Measurements from ENCODE around the gene ZFHX3.

Gene ZFHX3

GRCh38 chr16:72926177-72927070, 121.5 kb downstream of the ZFHX3 start:
- no peak overlapping the region for H3K27ac ChIP-seq
- no peaks in the 10 kb centered on the region for H3K9me3 ChIP-seq (ENCODE audit: low read depth, low read length)
- no peaks in the 10 kb centered on the region for H3K36me3 ChIP-seq (ENCODE audit: insufficient read depth, low read length)
- TF ChIP-seq POLR2AphosphoS5 (IDR thresholded peaks at IDR 0.05; ENCODE audit: borderline replicate concordance, low read depth, low read length) (no peak), FOXP2 (optimal IDR thresholded peaks at IDR 0.05; ENCODE audit: control extremely low read depth, extremely low read length, insufficient read depth) (no peak), EZH2 (IDR thresholded peaks at IDR 0.05) (no peak)
- no peak overlapping the region for H3K9ac ChIP-seq (ENCODE audit: insufficient read length)
- H3K4me3 ChIP-seq, result no peak overlapping the region
- DNase-seq (ENCODE audit: low read depth, low spot score), result no peak

- Histone ChIP-seq H3K36me3 (ENCODE audit: insufficient read depth, low read length) (no peaks in the 10 kb centered on the region), H3K9ac (ENCODE audit: insufficient read length) (no peak overlapping the region), H3K4me3 (no peak overlapping the region), H3K27ac (no peak overlapping the region), H3K9me3 (ENCODE audit: low read depth, low read length) (no peaks in the 10 kb centered on the region)
- DNase-seq (ENCODE audit: low read depth, low spot score), result no peak
- TF ChIP-seq POLR2AphosphoS5 (IDR thresholded peaks at IDR 0.05; ENCODE audit: borderline replicate concordance, low read depth, low read length) (no peak), FOXP2 (optimal IDR thresholded peaks at IDR 0.05; ENCODE audit: control extremely low read depth, extremely low read length, insufficient read depth) (no peak), EZH2 (IDR thresholded peaks at IDR 0.05) (no peak)
These were observed 122.3 kb downstream of the ZFHX3 start for GRCh38 chr16:72925631-72925979.

DNA sequence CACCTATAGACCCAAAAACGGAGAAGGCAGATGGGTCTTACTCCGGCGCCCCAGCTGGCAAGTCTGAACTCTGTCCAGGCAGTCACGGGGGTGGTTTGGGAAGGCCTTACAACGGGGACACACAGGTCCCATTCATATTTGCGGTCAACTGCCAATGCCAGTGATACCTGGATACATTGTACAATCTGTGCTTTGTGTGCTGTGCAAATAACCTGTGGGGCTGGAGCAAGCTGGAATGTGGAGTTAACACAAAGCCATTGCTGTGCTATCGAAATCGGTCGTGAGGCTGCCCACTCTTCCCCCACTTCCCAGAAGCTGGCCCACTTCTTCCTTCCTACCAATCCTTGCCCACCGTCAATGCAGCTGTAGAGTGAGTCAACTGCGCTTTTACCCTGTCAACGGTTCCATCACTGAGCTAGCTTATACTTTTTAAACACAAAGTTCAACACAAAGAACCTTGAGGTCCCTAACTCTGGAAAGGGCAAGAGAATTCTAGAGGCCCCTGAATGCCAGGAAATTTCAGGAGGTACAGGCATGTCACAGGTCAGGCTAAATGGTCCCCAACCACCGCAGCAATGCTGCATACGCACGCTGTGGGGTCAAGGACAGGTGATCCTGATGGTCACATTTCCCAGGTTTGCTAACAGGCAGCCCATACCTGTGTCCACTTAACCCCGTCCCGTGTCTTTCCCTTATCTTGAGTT, 122.8 kb downstream of the ZFHX3 start:
- H3K27ac ChIP-seq, result no peak overlapping the region
- no peak for DNase-seq (ENCODE audit: low read depth, low spot score)
- H3K36me3 ChIP-seq (ENCODE audit: insufficient read depth, low read length), result no peaks in the 10 kb centered on the region
- H3K9me3 ChIP-seq (ENCODE audit: low read depth, low read length), result no peaks in the 10 kb centered on the region
- no peak overlapping the region for H3K4me3 ChIP-seq
- TF ChIP-seq FOXP2 (optimal IDR thresholded peaks at IDR 0.05; ENCODE audit: control extremely low read depth, extremely low read length, insufficient read depth) (no peak), EZH2 (IDR thresholded peaks at IDR 0.05) (no peak), POLR2AphosphoS5 (IDR thresholded peaks at IDR 0.05; ENCODE audit: borderline replicate concordance, low read depth, low read length) (no peak)
- no peak overlapping the region for H3K9ac ChIP-seq (ENCODE audit: insufficient read length)

DNA sequence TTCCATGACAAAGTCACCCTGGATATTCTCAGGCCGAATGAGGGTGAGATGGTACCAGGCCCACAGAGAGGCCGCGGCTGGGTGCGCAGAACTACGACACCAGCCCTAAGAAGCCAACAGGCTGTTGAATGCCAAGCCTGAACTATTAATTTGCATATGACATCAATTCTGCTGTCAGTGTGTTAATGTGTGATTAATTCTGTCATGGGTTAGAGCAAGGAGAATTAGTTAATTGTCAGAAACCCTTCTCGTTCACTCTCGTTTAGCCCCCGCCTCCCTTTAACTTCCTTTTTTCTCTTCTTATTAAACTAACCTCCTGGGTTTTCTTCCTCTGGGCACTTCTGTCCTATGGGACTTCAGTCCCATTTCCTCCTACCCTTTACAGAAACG, 123.4 kb downstream of the ZFHX3 start:
- TF ChIP-seq POLR2AphosphoS5 (IDR thresholded peaks at IDR 0.05; ENCODE audit: borderline replicate concordance, low read depth, low read length) (no peak), EZH2 (IDR thresholded peaks at IDR 0.05) (no peak), FOXP2 (optimal IDR thresholded peaks at IDR 0.05; ENCODE audit: control extremely low read depth, extremely low read length, insufficient read depth) (no peak)
- no peak overlapping the region for H3K9ac ChIP-seq (ENCODE audit: insufficient read length)
- H3K9me3 ChIP-seq (ENCODE audit: low read depth, low read length), result no peaks in the 10 kb centered on the region
- no peaks in the 10 kb centered on the region for H3K36me3 ChIP-seq (ENCODE audit: insufficient read depth, low read length)
- no peak overlapping the region for H3K4me3 ChIP-seq
- no peak for DNase-seq (ENCODE audit: low read depth, low spot score)
- no peak overlapping the region for H3K27ac ChIP-seq

- no peak overlapping the region for H3K27ac ChIP-seq
- TF ChIP-seq POLR2AphosphoS5 (IDR thresholded peaks at IDR 0.05; ENCODE audit: borderline replicate concordance, low read depth, low read length) (no peak), FOXP2 (optimal IDR thresholded peaks at IDR 0.05; ENCODE audit: control extremely low read depth, extremely low read length, insufficient read depth) (no peak), EZH2 (IDR thresholded peaks at IDR 0.05) (no peak)
- DNase-seq (ENCODE audit: low read depth, low spot score), result no peak
- no peaks in the 10 kb centered on the region for H3K9me3 ChIP-seq (ENCODE audit: low read depth, low read length)
- no peaks in the 10 kb centered on the region for H3K36me3 ChIP-seq (ENCODE audit: insufficient read depth, low read length)
- H3K9ac ChIP-seq (ENCODE audit: insufficient read length), result no peak overlapping the region
- H3K4me3 ChIP-seq, result no peak overlapping the region
These were observed 124.2 kb downstream of the ZFHX3 start for GRCh38 chr16:72923757-72924156.

- Histone ChIP-seq H3K9ac (ENCODE audit: insufficient read length) (no peak overlapping the region), H3K36me3 (ENCODE audit: insufficient read depth, low read length) (no peaks in the 10 kb centered on the region), H3K4me3 (no peak overlapping the region), H3K27ac (no peak overlapping the region), H3K9me3 (ENCODE audit: low read depth, low read length) (no peaks in the 10 kb centered on the region)
- TF ChIP-seq POLR2AphosphoS5 (IDR thresholded peaks at IDR 0.05; ENCODE audit: borderline replicate concordance, low read depth, low read length), result no peak
- TF ChIP-seq FOXP2 (optimal IDR thresholded peaks at IDR 0.05; ENCODE audit: control extremely low read depth, extremely low read length, insufficient read depth), result no peak
- DNase-seq (ENCODE audit: low read depth, low spot score), result no peak
These were observed 125.2 kb downstream of the ZFHX3 start for GRCh38 chr16:72922714-72923113.

- Histone ChIP-seq H3K36me3 (ENCODE audit: insufficient read depth, low read length) (no peaks in the 10 kb centered on the region), H3K9ac (ENCODE audit: insufficient read length) (no peak overlapping the region), H3K9me3 (ENCODE audit: low read depth, low read length) (no peaks in the 10 kb centered on the region), H3K27ac (no peak overlapping the region), H3K4me3 (no peak overlapping the region)
- no peak for DNase-seq (ENCODE audit: low read depth, low spot score)
- no peak for TF ChIP-seq POLR2AphosphoS5 (IDR thresholded peaks at IDR 0.05; ENCODE audit: borderline replicate concordance, low read depth, low read length)
- no peak for TF ChIP-seq FOXP2 (optimal IDR thresholded peaks at IDR 0.05; ENCODE audit: control extremely low read depth, extremely low read length, insufficient read depth)
- TF ChIP-seq EZH2 (IDR thresholded peaks at IDR 0.05), result no peak
These were observed 126.3 kb downstream of the ZFHX3 start for GRCh38 chr16:72921620-72922019.

DNA sequence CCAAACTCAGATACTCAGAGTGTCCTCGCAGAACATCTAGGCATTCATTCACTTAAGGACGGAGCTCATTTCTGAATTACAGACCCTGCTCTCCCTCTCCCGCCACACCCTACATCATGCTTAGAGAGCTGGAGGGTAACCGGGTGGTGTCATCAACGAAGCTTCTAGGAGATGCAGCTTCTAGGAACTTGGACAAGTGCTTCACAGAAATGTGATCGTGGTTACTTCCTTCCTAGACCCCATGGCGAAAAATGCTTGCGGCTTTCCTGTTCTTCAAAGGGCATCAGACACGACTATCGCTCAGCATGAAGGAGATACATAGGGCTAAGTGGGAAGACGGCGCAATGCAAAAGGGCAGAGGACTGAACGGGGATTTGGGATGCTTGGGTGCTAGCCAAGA, 126.8 kb downstream of the ZFHX3 start:
- TF ChIP-seq FOXP2 (optimal IDR thresholded peaks at IDR 0.05; ENCODE audit: control extremely low read depth, extremely low read length, insufficient read depth) (no peak), POLR2AphosphoS5 (IDR thresholded peaks at IDR 0.05; ENCODE audit: borderline replicate concordance, low read depth, low read length) (no peak), EZH2 (IDR thresholded peaks at IDR 0.05) (no peak)

More for the DNA sequence above, 126.8 kb downstream of the ZFHX3 start:
- Histone ChIP-seq H3K9me3 (ENCODE audit: low read depth, low read length) (no peaks in the 10 kb centered on the region), H3K27ac (no peak overlapping the region), H3K9ac (ENCODE audit: insufficient read length) (no peak overlapping the region), H3K4me3 (no peak overlapping the region), H3K36me3 (ENCODE audit: insufficient read depth, low read length) (no peaks in the 10 kb centered on the region)
- DNase-seq (ENCODE audit: low read depth, low spot score), result no peak

Data from SK-N-MC (cell line).